ENCODE data around the gene CD40LG.

The CD40LG gene

DNA sequence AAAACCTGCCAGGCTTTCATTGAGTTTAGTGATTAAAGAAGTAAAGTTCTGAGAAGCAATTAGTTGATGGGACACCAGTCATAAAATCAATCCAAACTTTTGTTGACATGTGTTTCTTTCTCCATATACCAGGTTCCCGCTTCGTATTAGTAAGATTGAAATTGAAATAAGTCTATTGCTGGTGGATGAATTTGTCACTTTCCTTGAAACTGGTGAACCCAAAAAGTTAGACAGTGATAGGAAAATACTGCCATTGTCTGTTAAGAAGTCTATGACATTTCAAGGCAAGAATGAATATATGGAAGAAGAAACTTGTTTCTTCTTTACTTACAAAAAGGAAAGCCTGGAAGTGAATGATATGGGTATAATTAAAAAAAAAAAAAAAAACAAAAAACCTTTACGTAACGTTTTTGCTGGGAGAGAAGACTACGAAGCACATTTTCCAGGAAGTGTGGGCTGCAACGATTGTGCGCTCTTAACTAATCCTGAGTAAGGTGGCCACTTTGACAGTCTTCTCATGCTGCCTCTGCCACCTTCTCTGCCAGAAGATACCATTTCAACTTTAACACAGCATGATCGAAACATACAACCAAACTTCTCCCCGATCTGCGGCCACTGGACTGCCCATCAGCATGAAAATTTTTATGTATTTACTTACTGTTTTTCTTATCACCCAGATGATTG lies at the start of gene CD40LG:
Gene CD40LG, plus strand, starts transcription at position 482 of the 684 bp plus-strand sequence. Its CDS starts 91 bp downstream, at position 573.
- no peaks in the 10 kb centered on the region for H3K4me1 Mint-ChIP-seq
- ATAC-seq (replicated peaks) (no peak), DNase-seq (no peak)
- H3K4me3 Mint-ChIP-seq, result no peak within 1 kb of the TSS
- H3K27ac Mint-ChIP-seq, result no peak within 1 kb of the TSS
- peaks cover 0 to 1% of the 10 kb centered on the region in 2 donors for H3K36me3 Mint-ChIP-seq
- no peaks in the 10 kb centered on the region for H3K9me3 Mint-ChIP-seq
- no peaks in the 10 kb centered on the region for H3K27me3 Mint-ChIP-seq

DNA sequence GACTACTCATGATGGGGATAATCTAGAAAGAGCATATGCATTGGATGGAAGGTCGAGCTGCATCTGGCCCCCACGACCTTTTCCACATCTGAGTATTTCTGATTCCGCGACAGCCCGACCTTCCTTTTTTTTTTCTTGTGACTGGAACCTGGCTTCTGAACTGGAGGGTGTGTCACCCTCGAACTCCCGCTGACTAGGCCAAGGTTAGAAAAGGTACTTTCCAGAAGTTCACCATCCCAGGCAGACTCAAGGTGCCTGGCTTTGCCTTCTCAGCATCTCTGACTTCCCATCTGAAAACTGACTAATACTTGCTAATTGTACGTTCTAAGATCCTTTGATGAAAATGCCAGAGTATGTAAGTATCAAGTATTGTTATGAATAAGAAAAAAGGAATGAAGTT lies 49.3 kb upstream of the CD40LG start:
- H3K4me1 Mint-ChIP-seq, result no peaks in the 10 kb centered on the region
- no peaks in the 10 kb centered on the region for H3K9me3 Mint-ChIP-seq
- no peak for DNase-seq
- peaks cover 0 to 9% of the 10 kb centered on the region in 2 donors for H3K27me3 Mint-ChIP-seq
- no peaks in the 10 kb centered on the region for H3K36me3 Mint-ChIP-seq
- H3K4me3 Mint-ChIP-seq, result no peak overlapping the region
- no peak overlapping the region for H3K27ac Mint-ChIP-seq
- peak; percentile 20 to 25 for ATAC-seq (replicated peaks)

DNA sequence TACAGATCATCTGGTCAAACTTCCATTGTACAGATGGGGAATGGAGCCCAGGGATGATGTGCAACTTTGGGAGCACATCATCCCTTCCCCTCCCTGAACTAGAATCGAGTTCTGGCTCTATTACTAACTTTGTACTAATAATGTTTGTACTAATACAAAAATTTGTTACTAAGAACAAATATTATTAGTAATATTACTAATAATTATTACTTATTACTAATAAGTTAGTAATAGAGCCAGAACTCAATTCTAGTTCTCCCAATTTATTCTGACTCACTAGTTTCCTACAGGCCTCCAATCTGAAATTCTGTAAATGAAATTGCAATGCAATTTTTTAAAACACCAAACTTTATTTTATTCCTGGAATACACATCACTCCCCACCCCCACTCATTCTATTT lies 47.9 kb upstream of the CD40LG start:
- no peaks in the 10 kb centered on the region for H3K4me1 Mint-ChIP-seq
- peaks cover 0 to 5% of the 10 kb centered on the region in 2 donors for H3K27me3 Mint-ChIP-seq
- no peaks in the 10 kb centered on the region for H3K36me3 Mint-ChIP-seq
- no peaks in the 10 kb centered on the region for H3K9me3 Mint-ChIP-seq
- ATAC-seq (replicated peaks), result no peak
- no peak for DNase-seq
- no peak overlapping the region for H3K4me3 Mint-ChIP-seq
- H3K27ac Mint-ChIP-seq, result no peak overlapping the region

DNA sequence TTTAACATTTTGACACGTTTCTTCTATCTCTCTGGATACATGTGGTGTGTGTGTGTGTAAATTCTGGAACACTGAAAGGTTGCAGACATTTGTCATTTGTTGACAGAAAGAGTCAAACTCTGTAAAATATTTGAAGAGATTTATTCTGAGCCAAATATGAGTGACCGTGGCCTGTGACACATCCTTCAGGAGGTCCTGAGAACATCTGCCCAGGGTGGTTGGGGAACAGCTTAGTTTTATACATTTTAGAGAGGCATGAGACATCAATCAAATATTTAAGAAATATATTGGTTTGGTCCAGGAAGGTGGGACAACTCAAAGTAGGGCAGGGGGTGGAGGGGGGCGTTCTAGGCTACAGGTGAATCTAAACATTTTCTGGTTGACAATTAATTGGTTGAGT lies 40.7 kb upstream of the CD40LG start:
- H3K27me3 Mint-ChIP-seq, result peaks cover 0 to 11% of the 10 kb centered on the region in 2 donors
- DNase-seq, result no peak
- H3K4me1 Mint-ChIP-seq, result peaks cover 0 to under 1% of the 10 kb centered on the region in 2 donors
- no peaks in the 10 kb centered on the region for H3K9me3 Mint-ChIP-seq
- ATAC-seq (replicated peaks), result no peak
- no peak overlapping the region for H3K4me3 Mint-ChIP-seq
- no peaks in the 10 kb centered on the region for H3K36me3 Mint-ChIP-seq
- H3K27ac Mint-ChIP-seq, result no peak overlapping the region

DNA sequence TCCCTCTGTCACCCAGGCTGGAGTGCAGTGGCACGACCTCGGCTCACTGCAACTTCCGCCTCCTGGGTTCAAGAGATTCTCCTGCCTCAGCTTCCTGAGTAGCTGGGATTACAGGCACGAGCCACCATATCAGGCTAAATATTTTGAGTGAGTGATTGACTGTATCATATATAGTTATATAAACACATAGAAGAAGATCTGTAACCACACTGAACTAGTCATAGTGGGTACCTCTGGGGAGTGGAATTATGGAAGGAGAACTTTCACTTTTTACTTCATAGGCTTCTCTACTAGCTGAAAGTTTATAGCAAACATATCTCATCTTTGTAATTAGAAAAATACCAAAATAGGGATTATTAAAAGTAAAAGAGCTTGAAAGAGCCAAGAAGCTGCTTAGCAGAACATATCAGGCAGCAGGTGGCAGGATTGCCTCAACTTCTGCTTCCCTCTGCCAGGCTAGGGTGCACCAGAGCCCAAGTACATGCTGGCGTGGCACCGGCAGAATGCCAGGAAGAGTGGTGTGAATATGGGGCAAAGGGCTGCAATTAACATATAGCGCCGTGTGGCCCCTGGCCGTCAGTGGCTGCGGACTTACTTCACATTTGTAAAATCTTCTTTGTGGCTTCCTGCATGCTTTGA lies 39.5 kb upstream of the CD40LG start:
- Mint-ChIP-seq H3K36me3 (no peaks in the 10 kb centered on the region), H3K4me3 (no peak overlapping the region), H3K9me3 (no peaks in the 10 kb centered on the region), H3K27ac (no peak overlapping the region), H3K27me3 (peaks cover 0 to 11% of the 10 kb centered on the region in 2 donors), H3K4me1 (peaks cover 0 to 2% of the 10 kb centered on the region in 2 donors)
- DNase-seq, result peak; percentile 11
- ATAC-seq (replicated peaks), result peak; percentile 68 to 73

DNA sequence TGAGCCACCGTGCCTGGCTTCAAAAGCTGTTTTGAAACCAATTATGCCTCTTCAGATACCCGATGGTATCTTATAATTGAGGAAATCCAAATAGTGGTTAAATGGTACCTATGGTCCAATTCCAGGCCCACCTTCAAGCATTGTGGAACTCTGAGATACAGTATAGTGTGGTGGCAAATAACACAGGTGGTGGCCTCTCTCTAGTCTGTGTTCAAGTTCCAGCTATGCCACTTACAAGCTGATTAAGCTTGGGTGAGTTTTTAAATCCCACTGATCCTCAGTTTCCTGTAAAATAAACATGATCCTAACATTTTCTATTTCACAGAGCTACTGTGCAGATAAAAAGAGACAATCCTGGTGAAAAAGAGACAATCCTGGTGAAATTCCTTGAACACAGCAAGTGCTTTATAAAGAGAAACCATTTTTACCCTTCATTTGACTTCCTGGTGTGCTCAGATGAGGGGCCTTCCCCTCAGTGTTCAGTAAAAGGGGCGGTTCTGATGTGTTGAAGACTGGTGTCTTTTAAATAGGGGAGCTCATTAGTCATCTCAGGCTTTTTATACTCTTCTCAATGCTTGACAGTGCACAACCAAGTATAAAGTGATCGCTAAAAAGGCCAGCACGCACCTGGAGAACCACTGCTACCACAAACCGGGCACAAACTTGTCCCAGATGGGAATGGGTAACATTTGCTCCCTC lies 30.8 kb upstream of the CD40LG start:
- H3K4me3 Mint-ChIP-seq, result no peak overlapping the region
- H3K9me3 Mint-ChIP-seq, result no peaks in the 10 kb centered on the region
- H3K27ac Mint-ChIP-seq, result peak overlapping the region; percentile 56
- DNase-seq, result peak; percentile 6
- H3K27me3 Mint-ChIP-seq, result no peaks in the 10 kb centered on the region
- H3K4me1 Mint-ChIP-seq, result peaks cover 3 to 7% of the 10 kb centered on the region in 2 donors
- peak; percentile 96 for ATAC-seq (replicated peaks)
- H3K36me3 Mint-ChIP-seq, result no peaks in the 10 kb centered on the region

DNA sequence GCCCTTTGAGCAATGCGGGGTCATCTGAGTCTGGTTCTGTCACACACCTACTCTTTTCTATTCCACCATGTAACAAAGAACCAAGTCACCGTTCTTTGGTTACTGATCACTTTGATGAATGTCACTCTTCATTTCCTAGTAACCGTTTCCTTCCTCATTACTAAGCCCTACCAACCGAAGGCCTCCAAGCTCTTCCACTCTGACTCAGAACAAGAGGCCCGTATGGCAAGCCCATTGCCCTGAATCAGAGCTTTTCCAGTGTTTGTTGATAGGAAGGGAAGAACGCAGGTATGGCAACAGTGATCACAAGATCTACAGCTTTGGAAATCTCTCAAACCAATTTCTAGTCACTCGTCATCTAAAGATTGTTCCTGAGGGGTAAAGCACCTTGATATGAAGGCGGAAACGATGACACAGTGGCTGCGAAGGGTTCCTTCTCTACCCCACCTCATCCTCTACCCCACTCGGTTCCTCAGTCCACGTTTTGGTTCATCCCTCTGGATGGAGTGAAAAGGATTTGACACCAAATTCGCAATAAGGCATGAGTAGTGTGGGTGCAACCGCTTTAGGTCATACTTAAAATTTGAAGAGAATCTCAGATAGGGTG lies 28.0 kb upstream of the CD40LG start:
- H3K9me3 Mint-ChIP-seq, result no peaks in the 10 kb centered on the region
- no peak for DNase-seq
- H3K4me1 Mint-ChIP-seq, result peaks cover 4 to 7% of the 10 kb centered on the region in 2 donors
- H3K27ac Mint-ChIP-seq, result no peak overlapping the region
- peak; percentile 50 to 55 for ATAC-seq (replicated peaks)
- no peaks in the 10 kb centered on the region for H3K27me3 Mint-ChIP-seq
- no peak overlapping the region for H3K4me3 Mint-ChIP-seq
- H3K36me3 Mint-ChIP-seq, result no peaks in the 10 kb centered on the region

DNA sequence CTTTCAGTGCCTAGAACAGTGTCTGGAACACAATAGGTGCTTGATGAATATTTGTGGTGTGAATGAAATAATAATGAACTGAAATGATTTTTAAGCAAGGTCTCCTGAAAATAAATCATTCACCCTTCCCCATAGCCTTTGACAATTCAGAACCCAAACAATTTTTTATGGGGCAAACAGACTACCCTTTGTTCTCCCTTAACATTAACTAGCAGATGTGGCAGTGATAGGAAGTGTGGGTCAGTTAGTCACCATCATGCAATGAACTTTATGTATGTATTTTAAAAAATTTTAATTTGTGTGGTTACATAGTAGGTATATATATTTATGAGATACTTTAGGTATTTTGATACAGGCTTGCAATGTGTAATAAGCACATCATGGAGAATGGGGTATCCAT lies 27.2 kb upstream of the CD40LG start:
- Mint-ChIP-seq H3K9me3 (no peaks in the 10 kb centered on the region), H3K27ac (no peak overlapping the region), H3K4me3 (no peak overlapping the region), H3K36me3 (no peaks in the 10 kb centered on the region), H3K4me1 (peaks cover 4 to 7% of the 10 kb centered on the region in 2 donors), H3K27me3 (no peaks in the 10 kb centered on the region)
- no peak for ATAC-seq (replicated peaks)
- no peak for DNase-seq

DNA sequence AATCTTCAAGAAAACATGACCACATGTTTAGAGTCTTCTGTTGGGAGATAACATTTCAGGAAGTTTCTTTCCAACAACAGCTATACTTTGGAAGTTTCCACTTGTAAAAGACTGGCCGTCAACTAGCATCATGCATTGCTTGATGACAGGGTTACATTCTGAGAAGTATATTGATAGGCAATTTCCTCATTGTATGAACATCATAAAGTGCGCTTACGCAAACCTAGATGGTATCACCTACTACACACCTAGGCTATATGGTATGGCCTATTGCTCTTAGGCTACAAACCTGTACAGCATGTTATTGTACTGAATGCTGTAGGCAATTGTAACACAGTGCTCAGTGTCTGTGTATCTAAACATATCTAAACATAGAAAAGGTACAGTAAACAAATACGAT lies 25.4 kb upstream of the CD40LG start:
- H3K27me3 Mint-ChIP-seq, result no peaks in the 10 kb centered on the region
- no peaks in the 10 kb centered on the region for H3K9me3 Mint-ChIP-seq
- H3K27ac Mint-ChIP-seq, result no peak overlapping the region
- ATAC-seq (replicated peaks) (no peak), DNase-seq (no peak)
- peaks cover 8 to 11% of the 10 kb centered on the region in 2 donors for H3K4me1 Mint-ChIP-seq
- no peaks in the 10 kb centered on the region for H3K36me3 Mint-ChIP-seq
- H3K4me3 Mint-ChIP-seq, result no peak overlapping the region

DNA sequence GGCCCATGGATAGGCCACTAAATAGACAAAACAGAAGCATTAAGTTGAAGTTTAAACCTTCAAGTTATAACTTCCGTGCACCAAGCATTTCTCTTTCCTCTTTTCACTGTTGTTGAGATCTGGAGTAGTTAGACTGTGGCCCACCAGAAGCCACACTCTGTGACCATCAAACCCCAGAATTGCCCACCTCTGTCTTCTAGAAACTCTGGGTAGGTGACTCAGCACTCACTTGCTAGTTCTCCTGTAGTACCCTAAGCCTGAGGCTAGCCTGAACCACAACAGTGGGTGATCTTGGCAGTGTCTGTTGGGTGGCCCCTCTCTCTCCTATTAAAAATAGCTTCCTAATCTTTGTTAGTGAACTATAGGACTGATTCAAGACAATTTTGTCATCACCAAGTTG lies 24.6 kb upstream of the CD40LG start:
- DNase-seq (no peak), ATAC-seq (replicated peaks) (no peak)
- H3K4me1 Mint-ChIP-seq, result peaks cover 8 to 11% of the 10 kb centered on the region in 2 donors
- peaks cover 0 to 3% of the 10 kb centered on the region in 2 donors for H3K27me3 Mint-ChIP-seq
- H3K9me3 Mint-ChIP-seq, result no peaks in the 10 kb centered on the region
- no peaks in the 10 kb centered on the region for H3K36me3 Mint-ChIP-seq
- no peak overlapping the region for H3K27ac Mint-ChIP-seq
- no peak overlapping the region for H3K4me3 Mint-ChIP-seq

DNA sequence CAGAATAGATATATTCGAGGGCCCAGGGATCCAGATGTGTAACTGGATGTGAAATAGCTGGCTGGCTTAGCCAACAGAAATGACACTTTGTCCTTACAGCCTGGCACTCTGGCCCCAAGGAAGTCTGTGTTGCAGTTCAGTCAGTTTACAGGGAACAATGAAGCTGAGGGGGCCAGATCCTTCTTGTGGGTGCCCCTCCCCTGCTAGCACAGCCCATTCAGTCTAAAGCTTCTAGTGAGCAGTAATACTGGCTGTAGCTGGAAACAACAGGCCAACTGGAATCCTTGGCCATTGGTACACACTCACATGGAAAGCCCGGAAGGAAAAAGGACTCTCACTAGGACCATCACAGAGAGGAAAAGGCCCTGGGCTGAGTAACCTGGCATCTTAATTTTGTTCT lies 22.7 kb upstream of the CD40LG start:
- no peak overlapping the region for H3K27ac Mint-ChIP-seq
- no peak overlapping the region for H3K4me3 Mint-ChIP-seq

DNA sequence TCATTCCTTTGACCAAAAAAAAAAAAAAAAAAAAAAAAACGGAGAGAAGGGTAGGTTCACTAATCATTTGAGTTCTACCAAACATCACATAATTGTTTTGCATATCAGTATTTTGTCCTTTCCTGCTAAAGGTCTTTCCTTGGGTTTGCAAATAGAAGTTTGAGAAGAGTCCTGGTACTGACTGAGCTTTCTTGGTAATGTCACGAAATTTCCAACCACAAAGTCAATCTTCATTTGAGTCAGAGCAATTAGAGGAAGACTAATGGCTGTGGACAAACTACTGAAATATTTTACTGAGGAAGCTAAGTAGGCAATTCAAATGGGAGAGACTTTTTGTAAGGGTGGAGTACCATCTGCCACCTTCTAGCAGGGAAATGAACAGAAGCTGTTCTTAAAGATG lies 21.7 kb upstream of the CD40LG start:
- H3K4me3 Mint-ChIP-seq, result no peak overlapping the region
- H3K9me3 Mint-ChIP-seq, result no peaks in the 10 kb centered on the region
- H3K27me3 Mint-ChIP-seq, result peaks cover 0 to 4% of the 10 kb centered on the region in 2 donors
- no peaks in the 10 kb centered on the region for H3K36me3 Mint-ChIP-seq
- H3K27ac Mint-ChIP-seq, result no peak overlapping the region
- H3K4me1 Mint-ChIP-seq, result peaks cover 4 to 6% of the 10 kb centered on the region in 2 donors
- ATAC-seq (replicated peaks) (peak; percentile 69 to 72), DNase-seq (no peak)

More for the DNA sequence above, 22.7 kb upstream of the CD40LG start:
- no peaks in the 10 kb centered on the region for H3K9me3 Mint-ChIP-seq
- ATAC-seq (replicated peaks), result no peak
- peaks cover 0 to 4% of the 10 kb centered on the region in 2 donors for H3K27me3 Mint-ChIP-seq
- peaks cover 5 to 6% of the 10 kb centered on the region in 2 donors for H3K4me1 Mint-ChIP-seq
- no peak for DNase-seq
- H3K36me3 Mint-ChIP-seq, result no peaks in the 10 kb centered on the region

DNA sequence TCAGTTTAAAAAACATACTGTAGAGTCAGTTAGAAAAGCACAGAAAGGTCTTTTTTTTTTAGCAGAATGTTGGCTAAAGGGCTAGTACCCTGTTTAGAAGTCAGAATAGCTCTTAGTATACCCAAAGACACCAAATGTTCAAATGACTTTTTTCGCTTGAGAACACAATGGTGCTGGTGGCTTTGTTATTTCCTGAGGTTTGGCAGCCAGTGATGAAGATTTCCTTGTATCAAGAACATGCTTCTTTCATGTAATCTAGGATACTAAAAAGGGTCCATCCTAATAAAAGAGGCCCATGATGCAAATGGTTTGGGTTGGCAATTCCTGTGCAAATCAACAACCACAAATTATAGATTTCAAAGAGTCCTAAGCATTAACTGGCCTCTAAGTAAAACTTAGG lies 21.1 kb upstream of the CD40LG start:
- Mint-ChIP-seq H3K27me3 (peaks cover 0 to 4% of the 10 kb centered on the region in 2 donors), H3K9me3 (no peaks in the 10 kb centered on the region), H3K4me1 (peaks cover 4 to 6% of the 10 kb centered on the region in 2 donors), H3K27ac (no peak overlapping the region), H3K36me3 (no peaks in the 10 kb centered on the region), H3K4me3 (no peak overlapping the region)
- no peak for DNase-seq
- no peak for ATAC-seq (replicated peaks)

DNA sequence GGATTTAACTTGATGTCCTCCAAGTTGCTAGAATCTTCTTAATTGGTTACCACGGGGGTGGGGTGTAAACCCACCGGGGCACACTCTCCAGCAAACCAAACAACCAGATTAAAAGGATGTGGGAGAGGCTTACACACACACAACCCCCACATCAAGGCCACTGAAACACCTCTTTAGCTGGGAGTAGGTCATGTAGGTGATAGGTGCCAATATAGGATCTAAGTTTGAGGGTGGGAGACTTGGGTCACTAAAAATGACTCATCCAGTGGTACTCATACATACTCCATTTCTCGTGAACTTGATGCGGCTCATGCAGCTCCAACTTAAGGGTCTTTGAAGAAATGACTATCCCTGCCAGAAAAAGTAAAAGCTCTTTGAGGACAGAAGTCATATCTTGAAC lies 20.5 kb upstream of the CD40LG start:
- ATAC-seq (replicated peaks) (no peak), DNase-seq (no peak)
- no peaks in the 10 kb centered on the region for H3K36me3 Mint-ChIP-seq
- no peaks in the 10 kb centered on the region for H3K9me3 Mint-ChIP-seq
- H3K4me1 Mint-ChIP-seq, result peaks cover 4 to 6% of the 10 kb centered on the region in 2 donors
- H3K27ac Mint-ChIP-seq, result no peak overlapping the region
- H3K4me3 Mint-ChIP-seq, result no peak overlapping the region
- H3K27me3 Mint-ChIP-seq, result peaks cover 0 to 4% of the 10 kb centered on the region in 2 donors

All from stimulated activated naive B cell treated with anti-CD40 and anti-IgM and Interleukin-4, amounts not matched to agents 10 μg/mL and 1 μg/mL and 100 μg/mL, for 72 hours (primary cell).